Endothelial cell of umbilical vein (primary cell): ENCODE data around the gene ZNF83.

Experiments used
- CTCF ChIP-seq, 2 donors: IDR thresholded peaks; 1 replicate in 1 of 2; 2 replicates in 1 of 2; pipeline ENCODE4 v1.5.1; 2011; ENCODE audit warnings: low read length in 2 of 2, mild to moderate bottlenecking in 2 of 2, moderate library complexity in 2 of 2, control low read depth in 1 of 2, inconsistent platforms in 1 of 2, low read depth in 1 of 2; ENCODE audit not compliant: insufficient read depth in 1 of 2; ENCODE audit errors: extremely low read depth in 1 of 2
- POLR2A ChIP-seq: IDR thresholded peaks from 2 replicates; pipeline ENCODE4 v1.6.1; 2012; ENCODE audit warnings: low read depth, mild to moderate bottlenecking, control low read depth, low read length

DNA sequence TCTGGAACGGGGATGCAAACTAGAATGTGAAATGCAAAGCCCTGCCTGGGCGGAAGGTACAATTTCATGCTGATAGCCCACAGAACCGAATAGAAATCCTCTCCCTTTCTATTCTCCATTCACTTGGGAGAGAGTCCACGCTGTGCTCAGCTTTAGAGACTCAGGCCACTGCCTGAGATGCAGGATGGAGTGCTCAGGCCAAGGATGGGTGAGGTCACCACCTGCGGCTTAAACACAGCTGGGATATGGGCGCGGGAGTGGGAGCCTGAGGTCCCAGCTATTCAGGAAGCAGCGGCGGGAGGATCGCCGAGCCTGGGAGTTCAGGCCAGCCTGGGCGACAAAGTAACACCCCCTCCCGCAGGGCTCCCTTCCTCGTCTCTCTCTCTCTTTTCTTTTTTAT, 446 bp upstream of the ZNF83 start:
- TF ChIP-seq CTCF (IDR thresholded peaks at IDR 0.05; ENCODE audit: extremely low read depth in 1 of 2, insufficient read depth in 1 of 2, low read depth in 1 of 2, low read length in 2 of 2) (no peak), POLR2A (no peak)
